Coronary artery (tissue), 2 donors: ENCODE data around the gene WDR20.
"Not testable (repeated sequence)": the region's sequence is repeated elsewhere in the genome, so short reads cannot be mapped to it uniquely, and the experiment has no call there.

Source experiments
- DNase-seq: peaks from one replicate; pipeline ENCODE4 v3.0.0-alpha.2; 2017; ENCODE audit warnings: low spot score
- H3K27ac ChIP-seq, 2 donors: fragments of 200-600 bp; sonication (generic); one replicate each; pipeline ENCODE4 v1.5.1; 2016 to 2019
- H3K4me3 ChIP-seq: fragments of 200-600 bp; sonication (generic); 2 replicates; pipeline ENCODE4 v1.5.1; 2016; ENCODE audit warnings: mild to moderate bottlenecking, moderate library complexity
- CTCF ChIP-seq: fragments of 200-600 bp; sonication (generic); IDR thresholded peaks from one replicate; pipeline ENCODE4 v1.5.1; 2019; ENCODE audit warnings: antibody characterized with exemption

The WDR20 gene

GRCh38 chr14:102117852-102118251, 21.8 kb upstream of the WDR20 start:
- DNase-seq: no peak
- no peak for TF ChIP-seq CTCF
- H3K4me3 ChIP-seq: no peak overlapping the region
- H3K27ac ChIP-seq: no peak overlapping the region

- DNase-seq: no peak
- TF ChIP-seq CTCF: no peak
- Histone ChIP-seq H3K27ac (no peak overlapping the region), H3K4me3 (no peak overlapping the region)
Observed at GRCh38 chr14:102120888-102121287, 18.8 kb upstream of the WDR20 start.

- TF ChIP-seq CTCF: no peak
- no peak for DNase-seq
- Histone ChIP-seq H3K27ac (no peak overlapping the region), H3K4me3 (no peak overlapping the region)
Observed at GRCh38 chr14:102121567-102121966, 18.1 kb upstream of the WDR20 start.

- Histone ChIP-seq H3K4me3 (no peak overlapping the region), H3K27ac (no peak overlapping the region)
- TF ChIP-seq CTCF: no peak
- no peak for DNase-seq
Observed at GRCh38 chr14:102124419-102124818, 15.3 kb upstream of the WDR20 start.

DNA sequence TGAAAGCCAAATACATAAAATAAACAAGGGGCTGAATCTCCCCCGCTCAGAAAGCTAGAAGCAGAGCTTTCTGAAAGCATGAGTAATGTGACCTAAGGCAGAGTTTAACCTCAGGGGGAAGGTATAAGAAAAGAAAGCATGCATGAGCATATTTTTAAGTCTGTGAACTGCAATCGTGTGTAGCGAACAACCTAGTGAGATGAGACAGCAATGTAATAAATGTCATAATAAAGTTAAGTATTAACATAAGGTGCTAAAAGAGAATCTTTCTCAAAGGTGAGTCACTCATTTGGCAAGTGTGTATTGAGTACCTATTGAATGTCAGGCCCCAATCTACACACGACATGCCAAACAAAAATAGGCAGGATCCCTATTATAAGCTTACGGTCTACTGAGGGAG, 14.2 kb upstream of the WDR20 start:
- TF ChIP-seq CTCF: no peak
- Histone ChIP-seq H3K4me3 (no peak overlapping the region), H3K27ac (no peak overlapping the region)
- DNase-seq: no peak

GRCh38 chr14:102126807-102127455, 12.8 kb upstream of the WDR20 start:
- DNase-seq: no peak
- no peak for TF ChIP-seq CTCF
- no peak overlapping the region for H3K27ac ChIP-seq
- H3K4me3 ChIP-seq: no peak overlapping the region

- Histone ChIP-seq H3K4me3 (no peak overlapping the region), H3K27ac (no peak overlapping the region)
- TF ChIP-seq CTCF: no peak
- no peak for DNase-seq
Observed at GRCh38 chr14:102131741-102132140, 8.0 kb upstream of the WDR20 start.

GRCh38 chr14:102134021-102134420, 5.7 kb upstream of the WDR20 start:
- H3K4me3 ChIP-seq, DNase-seq, H3K27ac ChIP-seq: not testable (repeated sequence)

DNA sequence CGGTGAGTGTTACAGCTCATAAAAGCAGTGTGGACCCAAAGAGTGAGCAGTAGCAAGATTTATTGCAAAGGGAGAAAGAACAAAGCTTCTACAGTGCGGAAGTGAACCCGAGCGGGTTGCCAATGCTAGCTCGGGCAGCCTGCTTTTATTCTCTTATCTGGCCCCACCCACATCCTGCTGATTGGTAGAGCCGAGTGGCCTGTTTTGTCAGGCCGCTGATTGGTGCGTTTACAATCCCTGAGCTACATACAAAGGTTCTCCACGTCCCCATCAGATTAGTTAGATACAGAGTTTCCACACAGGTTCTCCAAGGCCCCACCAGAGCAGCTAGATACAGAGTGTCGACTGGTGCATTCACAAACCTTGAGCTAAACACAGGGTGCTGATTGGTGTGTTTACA, 5.0 kb upstream of the WDR20 start:
- H3K27ac ChIP-seq, DNase-seq, H3K4me3 ChIP-seq: not testable (repeated sequence)

DNA sequence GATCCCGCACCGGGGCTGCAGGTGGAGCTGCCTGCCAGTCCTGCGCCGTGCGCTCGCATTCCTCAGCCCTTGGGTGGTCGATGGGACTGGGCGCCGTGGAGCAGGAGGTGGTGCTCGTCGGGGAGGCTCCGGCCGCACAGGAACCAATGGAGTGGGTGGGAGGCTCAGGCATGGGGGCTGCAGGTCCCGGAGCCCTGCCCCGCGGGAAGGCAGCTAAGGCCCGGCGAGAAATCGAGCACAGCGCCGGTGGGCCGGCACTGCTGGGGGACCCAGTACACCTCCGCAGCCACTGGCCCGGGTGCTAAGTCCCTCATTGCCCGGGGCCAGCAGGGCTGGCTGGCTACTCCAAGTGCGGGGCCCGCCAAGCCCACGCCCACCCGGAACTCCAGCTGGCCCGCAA, 4.2 kb upstream of the WDR20 start:
- DNase-seq, H3K27ac ChIP-seq, H3K4me3 ChIP-seq: not testable (repeated sequence)
